ENCODE results near the gene PMM2.
"Not testable (repeated sequence)": the region's sequence is repeated elsewhere in the genome, so short reads cannot be mapped to it uniquely, and the experiment has no call there.

Gene PMM2

DNA sequence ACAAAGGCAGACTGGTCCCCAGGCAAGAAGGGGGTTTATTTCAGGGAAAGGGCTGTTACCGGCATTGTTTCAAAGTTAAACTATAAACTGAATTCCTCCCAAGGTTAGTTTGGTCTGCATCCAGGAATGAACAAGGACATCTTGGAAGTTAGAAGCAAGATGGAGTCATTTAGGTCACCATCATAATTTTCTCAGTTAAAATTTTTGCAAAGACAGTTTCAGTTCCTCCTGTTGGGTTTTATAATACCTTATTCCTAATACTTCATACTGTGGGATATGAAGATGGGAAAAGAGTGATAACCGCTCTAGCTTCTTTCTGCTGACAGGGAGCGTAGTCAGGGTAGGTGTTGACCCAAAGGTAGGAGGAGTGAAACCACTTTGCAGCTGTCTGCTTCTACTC, 24.8 kb downstream of the PMM2 start:
- no peak for DNase-seq

DNA sequence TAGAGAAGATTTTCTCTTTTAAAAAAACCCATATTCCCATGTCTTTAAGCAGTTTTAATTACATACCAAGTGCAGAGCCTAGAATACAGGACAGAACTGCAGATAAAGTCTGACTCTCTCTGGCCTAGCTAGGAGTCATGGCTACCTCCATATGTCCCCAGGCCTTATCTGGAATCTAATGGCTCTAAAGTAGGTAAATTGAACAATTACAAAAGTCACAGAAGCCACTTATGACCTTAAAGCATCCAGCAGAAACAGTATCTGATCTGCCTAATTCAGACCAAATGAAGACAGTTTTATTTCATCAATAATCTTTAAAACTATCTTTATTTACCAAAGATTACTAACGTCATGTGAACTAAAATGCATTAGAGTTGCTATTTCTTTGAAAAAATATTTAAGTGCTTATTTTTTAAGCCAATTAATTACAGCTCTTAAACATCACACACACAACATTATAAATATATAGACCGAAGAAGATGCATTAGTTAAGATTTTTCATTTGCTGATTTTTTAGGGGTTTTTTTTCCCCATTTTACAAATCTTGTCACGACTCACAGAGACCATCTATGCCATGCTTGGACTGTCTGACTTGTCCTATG, 28.7 kb downstream of the PMM2 start:
- DNase-seq: no peak

DNA sequence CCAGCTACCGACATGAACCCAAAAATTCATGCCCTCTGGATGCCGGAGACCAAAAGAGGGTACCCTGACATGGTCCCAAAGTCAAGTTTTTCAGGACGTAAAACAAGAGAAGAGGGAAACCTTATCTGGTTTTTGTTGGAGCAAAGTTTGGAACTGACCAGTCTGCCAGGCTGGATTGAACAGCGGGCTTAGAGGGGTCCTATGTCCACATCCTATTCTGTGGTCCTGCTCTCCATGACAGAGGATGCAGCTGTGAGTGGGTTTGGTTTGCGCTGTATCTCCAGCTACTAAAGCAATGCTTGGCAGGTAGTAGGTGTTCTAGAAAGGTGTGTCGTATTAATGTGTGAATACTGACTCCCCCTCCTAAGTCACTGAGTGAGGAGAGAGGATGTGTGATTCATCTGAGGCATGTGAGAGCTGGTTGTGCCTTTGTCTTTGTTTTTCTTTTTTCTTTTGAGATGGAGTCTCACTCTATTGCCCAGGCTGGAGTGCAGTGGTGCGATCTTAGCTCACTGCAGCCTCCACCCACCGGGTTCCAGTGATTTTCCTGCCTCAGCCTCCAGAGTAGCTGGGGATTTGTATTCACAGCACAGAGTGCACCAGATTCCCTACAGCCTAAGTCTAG, 31.0 kb downstream of the PMM2 start:
- DNase-seq: no peak

DNA sequence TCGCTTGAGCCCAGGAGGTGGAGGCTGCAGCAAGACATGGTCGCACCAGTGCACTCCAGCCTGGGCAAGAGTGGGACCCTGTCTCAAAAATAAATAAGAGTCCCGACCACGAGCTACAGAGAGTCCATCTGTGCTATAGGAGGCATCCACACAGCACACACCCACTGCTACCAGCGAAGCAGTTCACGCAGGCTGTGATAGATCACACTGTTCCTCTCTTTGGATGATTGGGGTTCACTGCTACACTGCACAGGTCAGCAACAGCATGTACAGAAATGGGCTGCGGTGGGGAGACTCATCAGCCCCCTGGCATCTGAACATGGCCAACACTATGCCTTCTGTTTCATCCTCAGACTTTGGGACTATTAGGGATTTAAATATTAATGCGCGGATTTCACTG, 33.8 kb downstream of the PMM2 start:
- DNase-seq: no peak

DNA sequence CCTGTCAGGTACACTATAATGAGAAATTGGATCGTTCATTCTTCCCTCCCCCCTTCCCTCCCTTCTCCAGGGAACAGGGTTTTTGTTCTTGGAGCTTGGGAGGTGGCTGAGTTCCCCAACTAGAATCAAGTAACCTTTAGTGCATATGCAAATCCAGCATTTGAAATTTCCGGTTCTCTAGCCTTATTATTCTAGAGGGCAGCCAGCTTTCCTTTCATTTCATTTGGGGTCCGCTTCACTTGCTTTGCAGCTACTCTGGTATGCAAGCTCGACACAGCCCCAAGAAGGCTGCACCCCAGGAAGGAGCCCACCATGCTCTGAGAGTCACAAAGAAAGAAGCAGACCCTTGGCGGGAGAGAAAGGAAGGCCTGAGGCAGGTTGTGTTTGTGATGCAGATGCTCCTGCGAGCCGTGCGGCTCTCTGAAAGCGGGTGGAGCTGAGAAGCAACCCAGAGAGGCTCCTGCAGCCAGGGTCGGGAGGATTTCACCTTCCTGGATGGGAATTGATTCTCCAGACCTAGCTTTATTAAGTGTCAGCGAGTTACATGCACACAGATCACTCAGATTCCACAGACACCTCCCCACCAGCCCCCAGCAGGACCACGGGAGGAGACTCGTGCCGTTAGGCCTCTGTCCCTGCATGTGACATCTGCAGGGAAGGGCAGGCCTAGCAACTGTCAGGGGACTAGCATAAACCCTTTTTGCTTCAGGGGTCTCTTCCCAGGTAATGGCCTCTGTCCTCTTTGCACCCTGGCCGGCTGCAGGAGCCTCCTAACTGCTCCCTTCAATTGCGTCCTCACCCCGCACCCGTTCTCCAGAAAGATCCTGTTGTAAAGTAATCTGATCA, 34.5 kb downstream of the PMM2 start:
- no peak for DNase-seq

DNA sequence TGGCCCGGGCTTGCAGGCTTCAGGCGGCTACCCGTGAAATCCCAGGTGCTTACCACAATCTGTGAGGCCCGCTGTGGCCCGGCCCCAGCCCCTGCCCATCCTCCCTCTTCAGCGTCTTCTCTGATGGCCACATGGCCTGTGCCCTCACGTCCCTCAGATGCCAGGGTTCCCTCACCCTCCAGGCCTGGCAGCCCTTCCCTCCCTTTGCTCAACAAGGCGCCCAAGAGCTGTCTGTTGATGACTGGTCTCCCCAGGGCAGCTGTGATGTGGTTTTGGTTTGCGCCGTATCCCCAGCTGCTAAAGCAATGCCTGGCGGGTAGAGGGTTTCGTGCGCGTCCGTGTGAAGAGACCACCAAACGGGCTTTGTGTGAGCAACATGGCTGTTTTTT, 35.1 kb downstream of the PMM2 start:
- no peak for DNase-seq

DNA sequence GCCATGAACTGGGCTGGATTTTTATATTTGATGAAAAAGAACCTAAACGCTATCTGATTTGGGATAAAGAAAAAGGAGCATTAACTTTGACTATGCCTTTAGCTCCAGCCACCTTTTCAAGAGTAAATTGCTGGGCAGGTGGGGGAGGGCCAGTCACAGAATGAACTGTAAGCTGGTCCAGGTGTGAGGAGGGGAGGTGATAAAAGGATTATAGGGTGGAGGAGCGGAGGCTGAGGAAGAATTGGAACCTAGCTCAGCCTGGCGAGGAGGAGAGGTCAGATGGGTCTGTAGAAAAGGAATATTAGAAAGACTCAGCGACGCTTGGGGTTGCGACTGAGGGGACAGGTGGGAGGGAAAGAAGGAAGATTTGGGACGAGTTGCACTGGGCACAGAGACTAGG, 39.2 kb downstream of the PMM2 start:
- DNase-seq: not testable (repeated sequence)

DNA sequence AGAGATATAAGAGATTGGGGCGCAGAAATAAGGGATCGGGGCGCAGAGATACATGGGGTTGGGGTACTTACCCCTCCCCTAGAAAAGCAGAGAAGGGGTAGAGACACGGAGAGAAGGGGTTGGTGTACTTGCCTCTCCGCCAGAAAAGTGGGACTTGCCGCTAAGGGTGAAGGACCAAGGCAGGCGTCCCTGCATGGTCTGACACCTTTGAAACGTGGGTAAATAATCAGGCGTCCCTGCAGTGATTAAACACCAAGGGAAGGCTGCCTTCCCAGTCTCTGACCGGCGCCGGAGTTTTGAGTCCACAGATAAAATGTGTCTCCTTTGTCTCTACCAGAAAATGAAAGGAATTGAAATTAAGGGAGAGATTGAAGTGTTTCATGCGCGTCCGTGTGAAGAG, 40.0 kb downstream of the PMM2 start:
- not testable (repeated sequence) for DNase-seq

DNA sequence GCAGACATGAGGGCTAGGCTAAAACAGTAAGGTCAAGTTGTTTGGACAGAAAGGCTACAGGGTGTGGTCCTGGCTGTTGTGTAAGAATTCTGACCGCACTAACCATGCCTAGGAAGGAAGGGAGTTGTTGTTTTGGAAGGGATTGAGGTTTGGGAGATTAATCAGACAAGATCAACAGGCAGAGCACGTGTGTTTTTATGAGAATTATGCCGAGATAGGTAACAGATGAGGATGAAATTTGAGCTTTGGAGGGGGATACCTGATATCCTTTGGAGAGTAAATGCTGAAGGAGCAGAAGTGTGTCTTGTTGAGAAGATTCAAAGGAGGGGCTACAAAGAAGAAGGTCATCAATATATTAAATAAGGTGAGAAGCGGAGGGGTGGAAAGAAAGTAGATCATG, 44.4 kb downstream of the PMM2 start:
- not testable (repeated sequence) for DNase-seq

DNA sequence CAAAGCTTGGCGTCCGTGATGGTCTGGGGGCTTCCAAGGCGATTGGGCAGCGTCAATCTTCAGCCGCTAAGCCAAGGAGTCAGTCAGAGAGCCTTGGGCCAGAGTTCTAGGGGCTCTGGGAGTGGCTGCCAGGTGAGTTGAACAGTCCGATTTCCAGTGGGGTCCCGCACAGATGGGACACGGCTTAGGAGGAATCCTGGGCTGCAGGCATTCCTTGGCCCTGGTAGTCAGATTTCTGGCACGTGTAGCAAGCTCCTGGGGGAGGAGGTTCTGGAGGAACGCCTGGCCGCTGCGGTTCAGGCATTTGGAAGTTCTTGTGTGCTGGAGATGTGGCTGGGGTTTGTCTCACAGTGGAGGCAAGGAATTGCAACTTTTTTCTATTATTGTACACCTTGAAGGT, 45.7 kb downstream of the PMM2 start:
- not testable (repeated sequence) for DNase-seq

DNA sequence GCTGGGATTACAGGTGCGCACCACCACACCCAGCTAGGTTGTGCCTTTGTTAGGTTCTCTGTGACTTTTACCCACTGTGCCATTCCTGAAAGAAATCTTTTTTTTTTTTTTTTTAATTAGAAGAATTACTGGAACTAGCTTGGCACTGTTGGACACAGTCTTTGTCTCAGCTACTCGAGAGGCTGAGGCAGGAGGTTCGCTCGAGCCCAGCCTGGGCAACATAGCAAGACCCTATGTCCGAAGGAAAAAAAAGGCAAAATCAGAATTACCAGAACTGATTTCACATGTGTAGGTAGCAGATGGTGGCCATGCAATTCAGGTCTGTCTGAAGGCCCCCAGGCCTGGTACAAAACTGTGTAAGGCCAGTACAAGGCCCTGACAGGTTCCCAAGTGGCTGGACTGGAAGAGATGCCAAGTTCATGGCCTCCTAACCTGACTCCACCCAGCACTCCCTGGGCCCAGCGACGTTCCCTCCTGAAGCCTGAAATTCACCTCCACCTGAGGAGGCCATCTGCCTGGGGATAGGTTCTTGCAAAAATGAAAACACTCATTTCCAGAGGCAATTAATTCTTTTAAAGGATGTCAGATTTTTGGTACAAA, 48.2 kb downstream of the PMM2 start:
- no peak for DNase-seq

DNA sequence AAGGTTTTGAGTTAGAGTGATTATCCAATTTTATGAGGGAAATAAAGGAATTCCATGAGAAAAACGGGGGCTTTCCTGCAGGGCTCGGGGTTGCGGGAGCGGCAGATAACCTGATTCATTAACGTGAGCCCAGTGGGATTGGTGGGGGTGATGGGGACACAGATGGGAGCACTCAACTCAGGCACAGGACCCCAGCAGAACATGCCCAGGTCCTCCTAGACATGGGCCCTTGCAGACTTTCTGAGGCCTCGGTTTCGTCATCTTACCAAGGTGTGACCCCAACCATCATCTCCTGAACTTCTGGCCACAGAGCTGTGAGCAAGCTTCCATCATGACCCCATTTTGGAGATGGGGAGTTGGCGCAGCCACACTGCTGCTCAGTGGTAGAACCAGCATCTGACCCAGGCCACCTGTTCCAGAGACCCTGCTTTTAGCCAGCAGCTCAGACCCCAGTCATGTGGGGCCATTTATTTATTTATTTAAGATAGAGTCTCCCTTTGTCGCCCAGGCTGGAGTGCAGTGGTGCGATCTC, 48.8 kb downstream of the PMM2 start:
- DNase-seq: no peak

DNA sequence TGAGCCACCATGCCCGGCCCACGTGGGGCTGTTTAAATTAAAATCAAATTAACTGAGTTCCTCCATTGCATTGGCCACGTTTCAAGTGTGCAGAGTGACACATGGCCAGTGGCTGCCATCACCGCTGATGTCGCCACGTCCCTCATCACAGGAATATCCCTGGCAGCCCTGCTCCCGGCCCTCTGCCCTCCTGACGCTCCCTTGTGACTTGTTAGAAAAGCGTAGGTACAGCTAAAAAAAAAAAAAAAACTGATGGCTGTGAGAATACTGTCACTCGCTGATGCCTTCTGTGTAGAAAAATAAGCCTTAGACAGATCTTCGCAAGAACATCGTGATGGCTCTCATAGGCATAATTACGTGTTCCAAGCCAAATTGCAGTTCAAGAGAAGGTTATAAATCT, 49.5 kb downstream of the PMM2 start:
- DNase-seq: no peak

DNA sequence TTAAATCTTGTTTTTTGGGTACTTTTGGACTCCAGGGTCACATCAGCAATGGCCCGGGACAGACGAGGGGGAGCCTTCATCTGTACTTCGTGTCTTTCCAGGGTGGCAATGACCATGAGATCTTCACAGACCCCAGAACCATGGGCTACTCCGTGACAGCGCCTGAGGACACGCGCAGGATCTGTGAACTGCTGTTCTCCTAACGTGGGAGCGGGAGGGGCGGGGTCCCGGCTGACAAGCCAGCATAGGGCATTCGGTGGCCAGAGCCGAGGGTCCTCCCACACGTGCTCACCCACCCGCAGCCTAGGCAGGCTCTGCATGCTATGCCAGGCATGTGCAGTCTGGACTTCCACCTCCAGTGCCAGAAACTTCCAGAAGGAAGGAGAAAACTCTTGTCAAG, 50.0 kb downstream of the PMM2 start:
- DNase-seq: no peak

DNA sequence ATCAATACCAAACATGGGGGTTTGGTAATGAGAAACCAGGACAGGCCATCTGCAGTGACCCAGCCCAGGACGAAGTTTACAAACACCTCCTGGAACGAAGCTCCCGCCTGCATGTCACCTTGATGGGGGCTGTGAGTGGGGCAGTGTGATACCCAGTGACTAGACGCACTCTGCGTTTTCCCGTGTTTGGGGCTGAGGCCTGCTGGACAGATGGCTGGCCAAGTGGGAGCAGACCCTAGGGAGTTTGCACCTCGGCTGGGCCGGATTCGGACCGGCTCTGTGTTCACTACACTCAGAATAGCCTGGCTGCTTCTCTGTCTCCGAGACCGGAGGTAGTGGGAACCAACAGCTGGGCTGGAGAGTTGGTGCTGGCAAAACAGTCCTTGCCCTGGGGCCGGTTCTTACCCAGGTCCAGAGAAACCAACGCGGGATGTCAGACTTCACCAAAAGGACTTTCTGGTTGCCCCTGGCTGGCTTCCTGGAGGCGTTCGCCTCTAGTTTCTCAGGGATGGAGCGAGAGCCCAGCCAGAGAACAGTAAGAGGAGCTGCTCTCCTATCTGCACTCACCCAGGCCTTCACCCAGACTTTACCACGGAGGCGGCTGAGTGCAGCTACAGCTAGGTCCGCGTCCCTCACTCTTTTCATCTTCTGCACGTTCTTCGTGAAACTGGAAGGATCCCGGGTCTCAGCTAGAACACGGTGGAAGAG, 50.7 kb downstream of the PMM2 start:
- no peak for DNase-seq

DNA sequence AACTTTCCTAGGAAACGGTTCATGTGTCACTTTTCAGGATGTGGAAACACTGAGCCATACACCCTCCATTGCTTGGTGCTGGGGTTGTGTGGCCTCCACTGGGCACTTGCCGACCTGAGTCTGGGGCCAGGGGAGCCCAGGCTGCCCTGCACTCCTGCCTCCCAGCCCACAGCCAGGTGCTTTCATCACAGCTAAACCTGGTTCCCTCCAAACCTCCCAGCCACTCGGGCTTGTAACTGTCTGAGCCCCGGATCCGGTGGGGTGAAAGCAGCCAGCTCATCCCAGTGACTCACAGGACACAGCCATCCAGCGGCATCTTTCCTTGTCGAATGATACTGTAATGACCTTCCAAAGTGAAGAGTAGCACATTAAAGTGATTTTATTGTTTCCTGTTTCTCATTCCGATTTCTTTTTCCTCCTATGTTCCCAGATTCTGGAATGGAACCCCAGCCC, 51.3 kb downstream of the PMM2 start:
- DNase-seq: no peak

DNA sequence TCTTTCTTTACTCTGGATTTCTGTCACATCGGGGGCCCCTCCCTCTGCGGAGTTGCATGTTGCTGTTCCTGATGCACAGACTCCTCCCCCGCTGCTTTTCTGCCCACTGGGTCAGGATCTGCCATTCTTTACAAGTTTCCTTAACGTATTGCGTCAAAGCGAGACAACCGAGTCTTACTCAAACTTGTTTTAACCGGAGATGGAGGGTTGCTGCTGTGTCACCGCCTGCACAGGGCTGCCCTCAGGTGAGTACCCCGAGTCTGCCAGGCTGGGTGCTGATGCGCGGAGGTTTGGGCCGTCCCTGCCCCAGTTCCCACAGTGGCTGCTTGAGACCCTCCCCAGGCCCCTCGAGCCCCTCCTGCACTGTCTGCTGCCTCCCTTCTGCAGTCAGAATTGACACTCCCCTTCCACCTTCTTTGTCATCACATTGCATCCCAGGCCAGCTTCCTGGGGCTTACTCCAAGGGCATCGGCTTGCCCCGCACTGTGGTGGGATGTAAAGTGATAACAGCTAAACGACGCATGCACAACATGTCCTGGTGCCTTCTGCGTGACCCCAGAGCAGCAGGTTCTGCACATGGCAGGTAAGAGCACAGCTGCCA, 51.9 kb downstream of the PMM2 start:
- no peak for DNase-seq

DNA sequence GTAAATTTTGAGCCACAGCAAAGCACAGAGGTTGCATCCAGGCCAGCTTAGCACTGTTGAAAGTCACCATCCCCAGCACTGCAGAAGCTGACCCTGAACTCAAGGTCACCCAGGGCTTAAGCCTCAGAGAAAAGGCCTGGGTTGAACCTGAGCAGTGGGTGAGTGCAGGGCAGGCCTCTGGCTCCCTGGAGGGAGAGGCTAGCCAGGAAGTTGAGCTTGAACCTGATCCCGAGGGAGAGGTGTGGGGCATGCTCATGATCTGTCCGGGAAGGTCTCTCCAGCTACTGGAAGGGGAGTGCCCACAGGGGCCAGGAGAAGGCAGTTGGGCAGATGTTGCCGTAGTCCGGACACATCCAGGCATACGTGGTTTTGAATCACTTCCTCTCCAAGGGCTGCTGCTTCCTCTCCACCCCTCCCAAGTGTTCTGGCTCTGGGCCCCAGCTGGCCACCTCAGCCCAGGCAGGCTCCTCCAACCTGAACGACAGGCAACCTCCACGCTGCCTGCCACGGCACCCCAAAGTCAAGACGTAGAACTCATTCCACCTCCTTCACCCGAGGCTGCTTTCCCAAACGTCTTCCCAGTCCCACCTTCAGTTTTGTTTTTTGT, 52.7 kb downstream of the PMM2 start:
- DNase-seq: no peak

DNA sequence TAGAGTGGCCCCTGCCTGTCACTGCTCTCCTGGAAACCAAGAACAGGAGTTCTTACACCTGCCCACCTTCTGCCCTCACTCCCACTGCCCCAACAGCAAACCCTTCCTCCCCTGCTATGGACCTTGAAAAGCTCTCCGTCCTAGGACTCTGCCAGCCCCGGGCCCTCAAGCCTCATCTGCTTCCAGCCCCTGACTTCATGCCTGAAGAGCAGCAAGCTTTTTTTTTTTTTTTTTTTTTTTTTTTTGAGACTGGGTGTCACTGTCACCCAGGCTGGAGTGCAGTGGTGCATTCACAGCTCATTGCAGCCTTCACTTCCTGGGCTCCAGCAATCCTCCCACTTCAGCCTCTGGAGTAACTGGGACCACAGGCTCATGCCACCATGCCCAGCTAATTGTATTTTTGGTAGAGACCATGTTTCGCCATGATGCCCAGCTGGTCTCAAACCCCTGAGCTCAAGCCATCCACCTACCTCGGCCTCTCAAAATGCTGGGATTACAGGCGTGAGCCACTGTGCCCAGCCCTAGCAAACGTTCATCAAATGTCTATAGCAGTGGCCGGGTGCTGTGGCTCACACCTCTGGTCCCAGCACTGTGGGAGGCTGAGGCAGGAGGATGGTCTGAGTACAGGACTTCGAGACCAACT, 54.2 kb downstream of the PMM2 start:
- no peak for DNase-seq

DNA sequence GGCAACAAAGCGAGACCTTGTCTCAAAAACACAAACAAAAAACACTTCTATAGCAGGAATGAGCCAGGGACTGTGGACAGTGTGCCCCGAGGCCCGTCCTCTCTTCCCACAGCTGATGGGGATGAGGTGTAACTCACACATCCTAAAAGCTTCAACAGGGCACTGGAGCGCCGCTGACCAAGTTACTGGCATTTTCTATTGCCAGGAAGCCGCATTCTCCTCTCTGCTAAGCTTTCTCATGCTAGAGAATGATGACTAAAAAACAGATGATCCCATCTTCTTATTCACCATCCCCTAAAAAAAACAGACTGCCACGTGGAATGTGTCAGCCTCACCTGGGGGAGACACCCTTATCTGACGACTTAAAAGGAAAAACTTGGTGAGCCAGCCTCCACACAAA, 54.9 kb downstream of the PMM2 start:
- no peak for DNase-seq

DNA sequence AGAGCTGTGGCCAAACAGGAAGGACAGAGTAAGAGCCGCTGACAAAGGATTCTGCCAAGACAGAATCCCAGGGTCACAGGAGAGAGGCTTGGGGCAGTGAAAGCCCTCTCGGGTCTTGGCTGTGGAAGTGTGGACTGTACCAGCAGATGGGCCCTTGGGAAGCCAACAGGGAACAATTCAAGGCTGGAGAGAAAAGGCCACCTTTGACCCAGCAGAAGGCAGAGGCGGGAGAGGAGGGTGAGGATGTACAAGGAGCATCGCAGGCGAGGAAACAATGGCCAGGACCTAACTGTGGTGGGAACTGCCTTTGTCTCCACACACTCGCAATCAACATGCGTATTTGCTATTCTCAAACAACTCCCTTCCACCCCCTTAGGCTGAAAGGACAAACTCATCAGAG, 55.5 kb downstream of the PMM2 start:
- no peak for DNase-seq

DNA sequence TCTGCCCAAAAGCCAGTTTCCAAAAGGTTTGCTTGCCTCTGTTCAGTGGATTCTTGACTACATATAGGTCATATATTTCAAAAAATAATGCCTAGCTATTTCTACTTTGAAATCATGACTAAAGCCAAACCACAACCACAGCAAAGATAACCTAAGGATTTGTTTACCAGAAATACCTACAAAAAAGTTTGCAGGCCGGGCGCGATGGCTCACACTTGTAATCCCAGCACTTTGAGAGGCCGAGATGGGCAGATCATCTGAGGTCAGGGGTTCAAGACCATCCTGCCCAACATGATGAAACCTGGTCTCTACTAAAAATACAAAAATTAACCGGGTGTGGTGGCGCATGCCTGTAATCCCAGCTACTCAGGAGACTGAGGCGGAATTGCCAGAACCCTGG, 56.0 kb downstream of the PMM2 start:
- no peak for DNase-seq
